HL-60 (cell line): ENCODE data around the gene GPR142.

Experiments
- GABPA ChIP-seq: IDR thresholded peaks from 2 replicates; pipeline ENCODE4 v1.6.1; 2012; ENCODE audit warnings: low read depth
- POLR2AphosphoS5 ChIP-seq: IDR thresholded peaks from 2 replicates; pipeline ENCODE4 v1.6.1; 2012; ENCODE audit warnings: low read depth
- TF ChIP-seq, protein P1 (sequence below): IDR thresholded peaks from one replicate; pipeline ENCODE4 v1.5.1; 2011; ENCODE audit warnings: low read length, control low read depth, inconsistent platforms; ENCODE audit not compliant: insufficient read depth

DNA sequence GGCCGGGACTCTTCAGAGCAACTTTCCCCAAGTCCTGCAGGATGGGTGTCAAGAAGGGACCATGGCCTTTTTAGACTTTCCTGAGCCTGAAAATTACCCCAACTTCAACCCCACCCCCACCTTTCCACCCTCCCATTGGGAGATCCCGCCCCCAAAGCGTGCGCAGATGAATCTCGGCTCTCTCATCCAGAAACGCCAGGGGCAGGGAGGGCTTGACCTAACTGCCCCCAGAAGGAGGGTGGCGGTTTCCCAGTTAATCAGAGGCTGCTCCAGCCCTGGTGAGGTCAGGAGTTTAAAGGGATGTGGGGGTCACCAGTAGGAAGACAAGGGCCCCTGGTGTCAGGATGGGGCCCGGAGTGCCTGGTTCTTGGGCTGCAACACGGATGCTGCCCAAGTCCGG is 40.8 kb upstream of the GPR142 start:
- TF ChIP-seq, protein P1, sequence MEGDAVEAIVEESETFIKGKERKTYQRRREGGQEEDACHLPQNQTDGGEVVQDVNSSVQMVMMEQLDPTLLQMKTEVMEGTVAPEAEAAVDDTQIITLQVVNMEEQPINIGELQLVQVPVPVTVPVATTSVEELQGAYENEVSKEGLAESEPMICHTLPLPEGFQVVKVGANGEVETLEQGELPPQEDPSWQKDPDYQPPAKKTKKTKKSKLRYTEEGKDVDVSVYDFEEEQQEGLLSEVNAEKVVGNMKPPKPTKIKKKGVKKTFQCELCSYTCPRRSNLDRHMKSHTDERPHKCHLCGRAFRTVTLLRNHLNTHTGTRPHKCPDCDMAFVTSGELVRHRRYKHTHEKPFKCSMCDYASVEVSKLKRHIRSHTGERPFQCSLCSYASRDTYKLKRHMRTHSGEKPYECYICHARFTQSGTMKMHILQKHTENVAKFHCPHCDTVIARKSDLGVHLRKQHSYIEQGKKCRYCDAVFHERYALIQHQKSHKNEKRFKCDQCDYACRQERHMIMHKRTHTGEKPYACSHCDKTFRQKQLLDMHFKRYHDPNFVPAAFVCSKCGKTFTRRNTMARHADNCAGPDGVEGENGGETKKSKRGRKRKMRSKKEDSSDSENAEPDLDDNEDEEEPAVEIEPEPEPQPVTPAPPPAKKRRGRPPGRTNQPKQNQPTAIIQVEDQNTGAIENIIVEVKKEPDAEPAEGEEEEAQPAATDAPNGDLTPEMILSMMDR: no peak
- TF ChIP-seq GABPA (no peak), POLR2AphosphoS5 (no peak)
